ENCODE results near the gene OARD1.
A peak's percentile ranks its signal among the peaks of the same experiment; 100 is the strongest.

Gene OARD1

GRCh38 chr6:41027799-41028560 lies 44.2 kb downstream of the OARD1 start:
- WGBS (ENCODE audit: extremely low coverage, insufficient coverage, low lambda C conversion rate): no CpG with 5 or more reads among the region's 45 CpGs
- H3K36me3 ChIP-seq (ENCODE audit: control insufficient read depth, insufficient read depth, low read length): no peaks in the 10 kb centered on the region
- peak overlapping the region; percentile 58 for H3K4me3 ChIP-seq (ENCODE audit: low read length)
- peak overlapping the region; percentile 96 for H3K56ac ChIP-seq (ENCODE audit: low read length)
- DNase-seq: peak; percentile 94
- H3K23ac ChIP-seq (ENCODE audit: low read length): peak overlapping the region; percentile 32
- H2BK120ac ChIP-seq (ENCODE audit: low read depth, low read length): no peak overlapping the region
- H3K27ac ChIP-seq (ENCODE audit: low read depth, low read length): no peak overlapping the region
- peaks cover 8% of the 10 kb centered on the region for H3K4me1 ChIP-seq (ENCODE audit: control insufficient read depth, low read depth, low read length)
- H2BK5ac ChIP-seq (ENCODE audit: low read length): peak overlapping the region; percentile 10
- H3K27me3 ChIP-seq (ENCODE audit: insufficient read depth, low read length, poor library complexity): no peaks in the 10 kb centered on the region
- peak overlapping the region; percentile 90 for H3K4me2 ChIP-seq (ENCODE audit: low read length)
- no peaks in the 10 kb centered on the region for H3K79me1 ChIP-seq (ENCODE audit: low read length)
- H3K9ac ChIP-seq (ENCODE audit: low read length): peak overlapping the region; percentile 74
- H3K4ac ChIP-seq (ENCODE audit: low read depth, low read length): peak overlapping the region; percentile 83
- peak overlapping the region; percentile 1 for H3K18ac ChIP-seq (ENCODE audit: low read length)
- H3K79me2 ChIP-seq (ENCODE audit: control insufficient read depth, insufficient read depth, low read length): no peaks in the 10 kb centered on the region
- no peak overlapping the region for H2AK5ac ChIP-seq (ENCODE audit: low read length)
- H4K8ac ChIP-seq (ENCODE audit: low read depth, low read length): no peak overlapping the region
- H4K5ac ChIP-seq (ENCODE audit: low read length): no peak overlapping the region
- no peak overlapping the region for H2BK15ac ChIP-seq (replicated peaks; ENCODE audit: low read depth)

GRCh38 chr6:41027241-41027640 lies 44.9 kb downstream of the OARD1 start:
- Histone ChIP-seq H3K18ac (ENCODE audit: low read length) (no peak overlapping the region), H2BK5ac (ENCODE audit: low read length) (no peak overlapping the region), H2BK15ac (replicated peaks; ENCODE audit: low read depth) (no peak overlapping the region), H3K4ac (ENCODE audit: low read depth, low read length) (no peak overlapping the region), H3K27ac (ENCODE audit: low read depth, low read length) (no peak overlapping the region), H2AK5ac (ENCODE audit: low read length) (no peak overlapping the region), H2BK120ac (ENCODE audit: low read depth, low read length) (no peak overlapping the region), H3K79me2 (ENCODE audit: control insufficient read depth, insufficient read depth, low read length) (no peaks in the 10 kb centered on the region), H4K8ac (ENCODE audit: low read depth, low read length) (no peak overlapping the region), H3K4me1 (ENCODE audit: control insufficient read depth, low read depth, low read length) (peaks cover 8% of the 10 kb centered on the region), H3K36me3 (ENCODE audit: control insufficient read depth, insufficient read depth, low read length) (no peaks in the 10 kb centered on the region), H3K4me2 (ENCODE audit: low read length) (peak overlapping the region; percentile 90), H4K5ac (ENCODE audit: low read length) (no peak overlapping the region), H3K27me3 (ENCODE audit: insufficient read depth, low read length, poor library complexity) (no peaks in the 10 kb centered on the region), H3K9ac (ENCODE audit: low read length) (peak overlapping the region; percentile 73), H3K4me3 (ENCODE audit: low read length) (peak overlapping the region; percentile 58), H3K56ac (ENCODE audit: low read length) (peak overlapping the region; percentile 86), H3K23ac (ENCODE audit: low read length) (no peak overlapping the region), H3K79me1 (ENCODE audit: low read length) (no peaks in the 10 kb centered on the region)
- DNase-seq: no peak
- no CpG with 5 or more reads among the region's 4 CpGs for WGBS (ENCODE audit: extremely low coverage, insufficient coverage, low lambda C conversion rate)

- Histone ChIP-seq H3K36me3 (ENCODE audit: control insufficient read depth, insufficient read depth, low read length) (no peaks in the 10 kb centered on the region), H3K4me1 (ENCODE audit: control insufficient read depth, low read depth, low read length) (peaks cover 8% of the 10 kb centered on the region), H3K18ac (ENCODE audit: low read length) (no peak overlapping the region), H2BK15ac (replicated peaks; ENCODE audit: low read depth) (no peak overlapping the region), H3K9ac (ENCODE audit: low read length) (peak overlapping the region; percentile 46), H3K79me2 (ENCODE audit: control insufficient read depth, insufficient read depth, low read length) (no peaks in the 10 kb centered on the region), H3K27ac (ENCODE audit: low read depth, low read length) (no peak overlapping the region), H2BK120ac (ENCODE audit: low read depth, low read length) (no peak overlapping the region), H2AK5ac (ENCODE audit: low read length) (peak overlapping the region; percentile 32), H2BK5ac (ENCODE audit: low read length) (no peak overlapping the region), H3K4me3 (ENCODE audit: low read length) (no peak overlapping the region), H3K27me3 (ENCODE audit: insufficient read depth, low read length, poor library complexity) (no peaks in the 10 kb centered on the region), H3K4ac (ENCODE audit: low read depth, low read length) (no peak overlapping the region), H3K23ac (ENCODE audit: low read length) (no peak overlapping the region), H3K79me1 (ENCODE audit: low read length) (no peaks in the 10 kb centered on the region), H3K4me2 (ENCODE audit: low read length) (no peak overlapping the region), H4K5ac (ENCODE audit: low read length) (no peak overlapping the region), H3K56ac (ENCODE audit: low read length) (peak overlapping the region; percentile 70), H4K8ac (ENCODE audit: low read depth, low read length) (no peak overlapping the region)
- DNase-seq: no peak
- WGBS (ENCODE audit: extremely low coverage, insufficient coverage, low lambda C conversion rate): no CpG with 5 or more reads among the region's 3 CpGs
These were observed 46.1 kb downstream of the OARD1 start for GRCh38 chr6:41025966-41026530.

DNA sequence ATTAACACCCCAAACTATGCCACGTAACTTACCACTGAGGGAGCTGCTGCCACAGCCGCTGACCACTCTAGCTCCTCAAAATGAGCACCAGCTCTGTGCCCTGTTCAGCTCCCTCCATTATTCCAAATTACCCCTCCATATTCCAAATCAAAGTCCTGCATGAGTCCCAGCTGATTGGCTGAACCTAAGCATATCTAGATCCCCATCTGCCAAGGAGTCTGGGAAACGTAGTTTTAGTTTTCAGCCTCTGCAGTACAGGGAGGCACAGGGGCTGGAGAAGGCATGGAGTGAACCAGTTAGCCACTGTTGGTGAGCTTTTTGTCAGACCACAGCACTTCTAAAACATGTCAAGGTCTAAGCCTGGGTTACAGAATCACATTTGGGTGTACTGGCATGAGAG lies 49.0 kb downstream of the OARD1 start:
- whole genome bisulfite sequencing (ENCODE audit: extremely low coverage, insufficient coverage, low lambda C conversion rate): no CpG with 5 or more reads among the region's 3 CpGs
- no peak overlapping the region for H3K9ac ChIP-seq (ENCODE audit: low read length)
- no peak overlapping the region for H3K23ac ChIP-seq (ENCODE audit: low read length)
- peaks cover 3% of the 10 kb centered on the region for H3K4me1 ChIP-seq (ENCODE audit: control insufficient read depth, low read depth, low read length)
- no peak overlapping the region for H3K18ac ChIP-seq (ENCODE audit: low read length)
- H2BK120ac ChIP-seq (ENCODE audit: low read depth, low read length): no peak overlapping the region
- H3K36me3 ChIP-seq (ENCODE audit: control insufficient read depth, insufficient read depth, low read length): no peaks in the 10 kb centered on the region
- H2BK15ac ChIP-seq (replicated peaks; ENCODE audit: low read depth): no peak overlapping the region
- H3K56ac ChIP-seq (ENCODE audit: low read length): no peak overlapping the region
- no peak for DNase-seq
- H2BK5ac ChIP-seq (ENCODE audit: low read length): no peak overlapping the region
- H3K79me1 ChIP-seq (ENCODE audit: low read length): no peaks in the 10 kb centered on the region
- no peak overlapping the region for H4K8ac ChIP-seq (ENCODE audit: low read depth, low read length)
- H2AK5ac ChIP-seq (ENCODE audit: low read length): no peak overlapping the region
- H3K79me2 ChIP-seq (ENCODE audit: control insufficient read depth, insufficient read depth, low read length): no peaks in the 10 kb centered on the region
- H3K4me2 ChIP-seq (ENCODE audit: low read length): no peak overlapping the region
- no peak overlapping the region for H3K4ac ChIP-seq (ENCODE audit: low read depth, low read length)
- no peak overlapping the region for H4K5ac ChIP-seq (ENCODE audit: low read length)
- H3K27me3 ChIP-seq (ENCODE audit: insufficient read depth, low read length, poor library complexity): no peaks in the 10 kb centered on the region
- H3K27ac ChIP-seq (ENCODE audit: low read depth, low read length): no peak overlapping the region
- no peak overlapping the region for H3K4me3 ChIP-seq (ENCODE audit: low read length)

GRCh38 chr6:41022294-41022693 lies 49.9 kb downstream of the OARD1 start:
- Histone ChIP-seq H4K8ac (ENCODE audit: low read depth, low read length) (no peak overlapping the region), H3K23ac (ENCODE audit: low read length) (no peak overlapping the region), H3K4me1 (ENCODE audit: control insufficient read depth, low read depth, low read length) (peaks cover 3% of the 10 kb centered on the region), H3K27ac (ENCODE audit: low read depth, low read length) (no peak overlapping the region), H3K4me2 (ENCODE audit: low read length) (no peak overlapping the region), H3K9ac (ENCODE audit: low read length) (no peak overlapping the region), H3K79me1 (ENCODE audit: low read length) (no peaks in the 10 kb centered on the region), H2BK15ac (replicated peaks; ENCODE audit: low read depth) (no peak overlapping the region), H2AK5ac (ENCODE audit: low read length) (no peak overlapping the region), H3K18ac (ENCODE audit: low read length) (no peak overlapping the region), H3K56ac (ENCODE audit: low read length) (no peak overlapping the region), H2BK120ac (ENCODE audit: low read depth, low read length) (no peak overlapping the region), H4K5ac (ENCODE audit: low read length) (no peak overlapping the region), H3K4me3 (ENCODE audit: low read length) (no peak overlapping the region), H3K27me3 (ENCODE audit: insufficient read depth, low read length, poor library complexity) (no peaks in the 10 kb centered on the region), H3K4ac (ENCODE audit: low read depth, low read length) (no peak overlapping the region), H2BK5ac (ENCODE audit: low read length) (no peak overlapping the region), H3K36me3 (ENCODE audit: control insufficient read depth, insufficient read depth, low read length) (no peaks in the 10 kb centered on the region), H3K79me2 (ENCODE audit: control insufficient read depth, insufficient read depth, low read length) (no peaks in the 10 kb centered on the region)
- DNase-seq: no peak

DNA sequence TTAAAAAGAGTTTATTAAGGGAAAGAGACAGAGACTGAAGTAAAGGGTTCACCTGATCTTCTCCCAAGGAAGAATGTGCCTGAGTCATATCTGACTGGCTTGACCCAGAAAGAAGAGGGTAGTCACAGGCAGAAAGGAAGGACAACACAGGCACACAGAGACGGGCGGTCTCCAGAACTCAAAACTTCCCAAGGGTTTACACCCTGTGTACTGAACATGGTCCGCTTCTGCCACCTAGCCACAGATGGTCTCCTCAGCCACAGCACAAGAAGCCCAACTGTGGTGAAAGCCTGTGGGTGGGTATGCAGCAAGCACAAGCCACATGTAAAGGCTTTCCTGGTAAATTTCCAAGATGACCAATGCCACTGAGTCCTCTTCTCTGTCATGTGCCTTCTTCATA lies 50.3 kb downstream of the OARD1 start:
- Histone ChIP-seq H2BK5ac (ENCODE audit: low read length) (no peak overlapping the region), H2BK120ac (ENCODE audit: low read depth, low read length) (no peak overlapping the region), H3K9ac (ENCODE audit: low read length) (no peak overlapping the region), H3K79me2 (ENCODE audit: control insufficient read depth, insufficient read depth, low read length) (no peaks in the 10 kb centered on the region), H3K27me3 (ENCODE audit: insufficient read depth, low read length, poor library complexity) (no peaks in the 10 kb centered on the region), H3K4me2 (ENCODE audit: low read length) (no peak overlapping the region), H2BK15ac (replicated peaks; ENCODE audit: low read depth) (no peak overlapping the region), H4K5ac (ENCODE audit: low read length) (no peak overlapping the region), H3K79me1 (ENCODE audit: low read length) (no peaks in the 10 kb centered on the region), H2AK5ac (ENCODE audit: low read length) (no peak overlapping the region), H3K18ac (ENCODE audit: low read length) (no peak overlapping the region), H4K8ac (ENCODE audit: low read depth, low read length) (no peak overlapping the region), H3K4me3 (ENCODE audit: low read length) (no peak overlapping the region), H3K23ac (ENCODE audit: low read length) (no peak overlapping the region), H3K36me3 (ENCODE audit: control insufficient read depth, insufficient read depth, low read length) (no peaks in the 10 kb centered on the region), H3K4me1 (ENCODE audit: control insufficient read depth, low read depth, low read length) (no peaks in the 10 kb centered on the region), H3K4ac (ENCODE audit: low read depth, low read length) (no peak overlapping the region), H3K27ac (ENCODE audit: low read depth, low read length) (no peak overlapping the region), H3K56ac (ENCODE audit: low read length) (no peak overlapping the region)
- no peak for DNase-seq
- WGBS (ENCODE audit: extremely low coverage, insufficient coverage, low lambda C conversion rate): no CpG with 5 or more reads among the region's 3 CpGs

Measured in mesendoderm (in vitro differentiated cells).